NCI-H69 (cell line): ENCODE results near the gene NBAS.
"Not testable (repeated sequence)": the region's sequence is repeated elsewhere in the genome, so short reads cannot be mapped to it uniquely, and the experiment has no call there.

ENCODE experiments used
- DNase-seq: peaks from one replicate; lab custom pipeline; 2025; lab: John Stamatoyannopoulos, UW

NBAS gene

DNA sequence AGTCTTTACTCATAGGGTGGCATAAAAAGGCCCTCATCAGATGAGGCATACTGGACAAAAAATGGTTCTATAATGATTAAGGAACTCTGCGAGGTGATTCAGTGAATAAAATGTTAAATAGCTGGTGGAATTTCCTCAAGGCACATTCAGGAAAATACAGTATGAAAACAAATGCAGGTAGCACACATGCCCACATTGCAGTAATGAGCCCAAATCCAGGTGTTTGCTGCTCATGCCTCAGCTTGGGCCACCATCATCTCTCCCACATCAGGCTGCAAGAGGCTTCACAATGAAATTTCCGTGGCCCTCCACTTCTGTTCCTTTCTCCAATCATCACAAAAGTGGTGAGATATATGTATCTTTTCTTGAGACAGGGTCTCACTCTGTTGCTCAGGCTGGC is 298.3 kb downstream of the NBAS start:
- no peak for DNase-seq

DNA sequence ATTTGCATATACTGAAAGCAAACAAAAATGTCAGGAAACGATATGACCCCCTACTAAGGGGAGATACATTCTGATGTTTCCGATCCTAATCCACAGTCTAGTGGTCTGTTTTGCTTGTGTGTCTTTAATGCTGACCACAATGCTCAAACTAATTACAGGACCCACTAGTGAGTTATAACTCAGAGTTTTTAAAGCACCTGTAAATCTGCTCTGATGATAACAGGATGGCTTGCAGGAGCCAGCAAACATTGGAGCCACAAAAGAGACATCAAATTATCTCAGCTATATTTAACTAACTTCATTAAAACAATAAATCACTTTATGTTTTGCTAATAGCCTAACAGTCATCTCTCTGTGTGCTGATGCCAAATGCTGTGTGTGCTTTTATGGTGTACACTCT is 300.3 kb downstream of the NBAS start:
- DNase-seq = peak; percentile 89

DNA sequence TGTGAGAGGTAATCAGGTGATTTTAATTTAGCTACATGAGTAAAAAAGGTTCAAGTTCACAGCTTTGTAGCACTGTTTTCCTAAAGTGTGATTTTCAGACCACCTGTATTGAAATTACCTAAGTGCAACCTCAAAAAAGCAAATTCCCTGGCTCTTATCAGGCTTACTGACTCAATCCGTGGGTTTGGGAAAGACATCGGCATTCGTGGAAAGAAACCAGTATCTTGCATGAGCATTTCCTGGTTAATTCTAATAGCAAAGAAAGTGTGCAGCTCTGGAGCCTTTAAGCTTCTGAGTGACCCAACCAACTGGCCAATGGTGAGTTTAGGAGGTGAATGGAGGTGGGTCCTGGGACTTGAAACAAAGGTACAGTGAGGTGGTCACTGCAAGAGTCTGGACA is 300.9 kb downstream of the NBAS start:
- DNase-seq = no peak

DNA sequence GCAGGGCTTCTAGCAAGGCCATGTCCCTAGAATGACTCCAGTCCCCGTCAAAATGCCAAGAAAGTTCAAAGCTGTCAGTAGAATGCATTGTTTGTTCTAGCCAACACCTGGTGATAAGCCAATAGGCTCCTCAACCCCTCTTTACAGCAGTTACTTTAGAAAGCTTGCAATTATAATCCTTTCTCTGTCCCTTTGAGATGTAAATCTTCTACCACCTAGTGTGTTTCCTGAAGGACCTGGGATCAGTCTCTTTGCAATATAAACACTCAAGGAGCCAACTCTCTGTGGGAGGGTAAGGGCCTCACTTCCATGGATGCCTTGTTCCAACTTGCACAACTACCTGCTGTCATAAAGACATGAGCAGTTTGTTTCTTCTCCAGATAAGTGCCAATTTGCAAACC is 301.8 kb downstream of the NBAS start:
- peak; percentile 91 for DNase-seq

DNA sequence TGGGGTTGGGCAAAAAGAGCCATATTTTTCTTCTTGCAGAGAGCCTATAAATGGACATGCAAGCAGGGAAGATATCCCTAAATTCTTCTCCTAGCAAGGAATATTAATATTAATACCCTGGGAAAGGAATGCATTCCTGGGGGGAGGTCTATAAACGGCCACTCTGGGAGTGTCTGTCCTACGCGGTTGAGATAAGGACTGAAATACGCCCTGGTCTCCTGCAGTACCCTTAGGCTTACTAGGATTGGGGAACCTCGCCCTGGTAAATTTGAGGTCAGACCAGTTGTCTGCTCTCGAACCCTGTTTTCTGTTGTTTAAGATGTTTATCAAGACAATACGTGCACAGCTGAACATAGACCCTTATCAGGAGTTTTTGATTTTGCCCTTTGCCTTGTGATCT is 302.7 kb downstream of the NBAS start:
- not testable (repeated sequence) for DNase-seq

DNA sequence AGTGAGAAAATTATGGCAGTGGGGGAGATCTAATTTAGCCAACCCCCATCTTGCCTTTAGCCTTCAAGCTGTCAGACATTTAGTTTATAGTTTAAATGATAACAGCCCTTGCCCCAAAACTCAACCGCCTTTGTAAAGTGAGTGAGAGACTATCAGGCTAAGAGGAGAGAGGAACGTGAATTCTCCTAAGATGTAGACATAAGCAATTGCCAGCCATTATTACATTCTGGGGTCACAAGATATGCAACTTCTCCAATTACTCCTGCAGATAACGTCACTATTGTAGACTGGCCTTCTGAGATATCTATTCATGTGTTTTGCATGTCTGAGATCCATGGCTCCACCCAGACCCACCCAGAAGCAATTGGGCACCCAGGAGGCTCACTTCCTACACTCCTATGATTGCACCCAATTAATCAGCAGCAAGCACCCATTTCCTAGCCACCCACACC is 307.3 kb downstream of the NBAS start:
- DNase-seq = no peak

DNA sequence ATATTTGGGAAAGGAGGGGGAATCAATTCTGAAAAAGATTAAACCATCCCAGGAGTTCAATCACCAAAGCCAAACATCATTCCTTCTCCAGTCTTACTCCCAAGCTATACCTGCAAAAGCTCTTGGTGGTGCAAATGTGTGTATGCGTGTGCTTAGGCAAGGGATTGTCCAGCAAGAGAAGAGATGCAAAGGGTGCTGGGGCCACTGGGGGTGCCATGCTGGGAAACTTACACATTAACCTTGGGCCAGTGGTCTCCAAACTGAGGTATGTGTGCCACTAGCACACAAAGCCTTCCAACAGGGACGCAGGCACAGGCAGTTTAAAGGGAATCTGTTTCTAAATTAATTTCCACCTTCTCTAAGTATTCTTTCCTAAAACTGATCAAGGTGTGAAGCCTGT is 307.9 kb downstream of the NBAS start:
- DNase-seq = no peak

DNA sequence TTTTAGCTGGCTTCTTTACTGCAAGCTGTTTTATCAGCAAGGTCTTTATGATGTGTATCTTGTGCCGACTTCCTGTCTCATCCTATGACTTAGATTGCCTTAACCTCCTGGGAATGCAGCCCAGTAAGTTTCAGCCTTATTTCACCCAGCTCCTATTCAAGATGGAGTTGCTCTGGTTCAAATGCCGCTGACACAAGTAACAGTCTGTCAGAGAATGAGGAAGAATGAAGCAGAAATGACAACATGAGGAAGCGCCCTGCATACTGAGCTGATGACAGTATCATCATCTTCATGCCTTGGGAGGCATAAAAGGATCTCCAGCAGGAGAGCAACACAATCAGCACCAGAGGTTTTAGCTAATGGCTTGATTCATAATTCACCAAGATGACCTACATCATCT is 309.4 kb downstream of the NBAS start:
- DNase-seq = no peak

DNA sequence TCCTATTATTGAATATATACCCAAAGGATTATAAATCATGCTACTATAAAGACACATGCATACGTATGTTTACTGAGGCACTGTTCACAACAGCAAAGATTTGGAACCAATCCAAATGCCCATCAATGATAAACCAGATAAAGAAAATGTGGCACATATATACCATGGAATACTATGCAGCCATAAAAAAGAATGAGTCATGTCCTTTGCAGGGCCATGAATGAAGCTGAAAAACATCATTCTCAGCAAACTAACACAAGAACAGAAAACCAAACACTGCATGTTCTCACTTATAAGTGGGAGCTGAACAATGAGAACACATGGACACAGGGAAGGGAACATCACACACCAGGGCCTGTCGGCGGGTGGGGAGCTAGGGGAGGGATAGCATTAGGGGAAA is 310.2 kb downstream of the NBAS start:
- DNase-seq = not testable (repeated sequence)

DNA sequence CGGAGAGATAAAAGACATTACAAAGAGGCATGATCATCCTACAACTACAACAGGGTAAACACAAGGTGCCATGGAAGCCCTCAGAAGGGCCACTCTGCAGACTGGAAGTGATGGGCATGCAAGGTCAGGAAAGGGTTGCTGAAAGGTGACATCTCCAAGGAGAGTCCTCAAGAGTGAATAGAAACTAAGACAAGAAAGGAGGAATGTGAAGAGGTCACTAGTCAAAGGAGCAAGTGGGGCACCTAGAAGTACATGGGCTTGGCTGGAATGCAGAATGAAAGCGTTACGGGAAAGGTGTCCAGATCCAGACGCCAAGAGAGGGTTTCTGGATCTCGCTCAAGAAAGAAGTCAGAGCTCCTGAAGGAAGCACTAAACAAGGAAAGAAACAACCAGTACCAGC is 314.3 kb downstream of the NBAS start:
- no peak for DNase-seq

DNA sequence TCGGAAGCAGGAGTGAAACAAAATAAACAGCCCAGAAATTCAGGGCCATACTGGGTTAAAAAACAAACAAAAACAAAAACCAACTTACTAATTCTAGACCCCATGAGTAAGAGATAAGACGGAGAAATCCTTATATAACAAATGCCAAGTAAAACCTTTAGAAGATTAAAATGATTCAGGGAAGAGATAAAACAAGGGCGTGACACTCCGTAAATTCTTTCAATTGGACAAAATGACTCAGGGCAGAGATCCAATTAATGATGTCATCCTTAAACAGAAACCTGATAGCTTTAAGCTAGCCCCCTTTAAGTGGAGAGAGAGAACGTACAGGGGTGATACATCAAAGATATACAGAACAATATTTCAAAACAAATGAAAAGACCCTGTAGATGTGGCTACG is 317.4 kb downstream of the NBAS start:
- DNase-seq = peak; percentile 63

DNA sequence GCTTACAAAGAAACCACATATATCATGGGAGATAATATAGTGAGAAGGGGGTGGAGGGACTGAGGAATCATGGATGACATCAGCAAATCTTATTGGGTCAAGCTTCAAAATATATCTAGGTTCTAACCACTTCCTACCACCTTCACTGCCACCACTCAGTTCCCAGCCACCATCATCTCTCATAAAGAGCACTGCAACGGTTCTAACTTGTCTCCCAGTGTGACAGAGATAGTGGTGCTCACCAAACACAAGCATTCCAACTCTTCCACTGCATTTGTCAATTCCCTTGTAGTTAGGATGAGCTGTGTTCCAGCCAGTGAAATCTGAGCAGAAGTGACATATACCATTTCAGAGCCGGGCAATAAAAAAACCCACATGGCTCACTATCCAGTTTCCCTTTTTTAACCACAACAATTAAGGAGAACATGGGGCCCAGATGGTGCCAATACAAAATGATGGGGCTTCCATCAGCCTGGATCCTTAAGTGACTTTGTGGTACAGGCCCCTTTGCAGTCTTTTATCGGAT is 318.1 kb downstream of the NBAS start:
- peak; percentile 52 for DNase-seq

DNA sequence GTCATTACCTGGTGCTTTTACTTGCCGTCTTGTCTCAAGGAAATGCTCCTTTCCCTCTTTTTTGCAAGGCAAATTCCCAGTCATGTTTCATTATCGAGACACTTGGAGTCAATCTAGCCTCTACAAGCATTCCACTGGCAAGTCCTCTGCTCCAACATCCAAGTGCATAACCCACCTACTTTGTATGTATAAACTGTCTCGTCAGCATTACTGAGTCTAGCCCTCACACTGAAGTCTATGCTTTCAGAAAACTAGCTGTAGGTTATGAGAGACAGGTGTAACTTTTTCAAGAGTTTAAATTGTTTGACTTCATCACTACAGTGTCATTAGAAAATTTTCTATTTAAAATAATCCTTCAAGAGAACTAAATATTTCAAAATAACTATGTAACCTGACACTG is 319.2 kb downstream of the NBAS start:
- no peak for DNase-seq

DNA sequence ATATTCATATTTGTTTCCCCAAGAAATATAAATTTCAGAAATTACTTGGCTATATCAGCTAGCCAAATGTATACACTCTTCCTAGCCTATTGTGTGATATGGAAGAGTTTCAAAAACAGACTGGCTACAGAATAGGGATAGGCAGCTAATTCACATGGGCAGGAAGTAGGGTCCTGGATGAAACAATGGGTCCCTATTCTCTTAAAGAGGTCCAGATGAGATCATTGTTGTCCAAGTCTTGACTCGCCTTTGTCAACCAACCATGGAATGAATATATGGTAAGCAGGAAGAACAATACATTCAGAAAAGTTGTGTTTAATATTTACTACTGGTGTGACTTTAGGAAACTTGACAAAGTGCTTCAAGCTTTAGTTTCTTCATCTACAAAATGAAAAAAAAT is 319.9 kb downstream of the NBAS start:
- DNase-seq = no peak

DNA sequence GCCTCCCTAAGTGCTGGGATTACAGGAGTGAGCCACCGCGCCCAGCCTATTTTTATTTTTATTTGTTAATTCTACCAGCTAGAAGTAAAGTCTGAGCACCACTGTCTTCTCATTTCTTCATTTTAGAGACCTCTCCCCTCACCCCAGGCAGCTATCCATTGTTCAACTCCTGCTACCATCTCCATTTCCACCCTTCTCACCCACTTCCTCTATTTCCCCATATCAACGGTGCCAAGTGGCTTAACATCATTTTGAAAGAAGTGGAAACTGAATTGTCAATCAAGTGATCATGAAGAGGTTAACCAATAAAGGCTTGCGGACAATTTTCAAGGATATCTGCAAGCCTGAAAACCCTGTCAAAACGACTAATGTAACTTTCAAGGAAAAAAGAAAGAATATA is 323.1 kb downstream of the NBAS start:
- DNase-seq = no peak

DNA sequence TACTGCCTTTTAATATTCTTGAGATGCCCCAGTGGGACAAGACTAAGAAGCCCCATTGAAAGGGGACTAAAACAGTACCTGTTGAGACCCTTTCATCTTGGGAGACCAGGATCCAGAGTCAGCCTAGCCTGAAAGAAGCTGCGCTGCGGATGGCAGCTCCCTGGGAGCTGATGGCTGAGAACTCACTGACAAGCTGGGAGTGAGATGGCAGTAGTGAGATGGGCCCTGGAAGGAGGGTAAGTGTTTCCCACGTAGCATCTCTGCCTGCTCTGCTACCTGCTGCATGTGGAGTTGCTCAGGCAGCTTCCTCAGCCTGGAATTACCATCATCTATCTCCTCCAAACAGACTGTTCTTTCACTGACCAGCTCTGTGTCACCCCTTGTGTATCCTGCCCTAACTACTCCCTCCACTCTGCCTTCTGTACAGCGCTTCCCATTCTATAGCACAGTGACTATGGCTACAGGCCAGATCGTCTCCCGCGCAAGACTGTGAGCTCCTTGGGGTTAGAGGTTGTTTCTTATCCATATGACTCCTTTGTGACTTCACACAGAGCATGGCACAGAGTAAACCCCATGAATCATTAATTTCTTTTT is 330.4 kb downstream of the NBAS start:
- no peak for DNase-seq

DNA sequence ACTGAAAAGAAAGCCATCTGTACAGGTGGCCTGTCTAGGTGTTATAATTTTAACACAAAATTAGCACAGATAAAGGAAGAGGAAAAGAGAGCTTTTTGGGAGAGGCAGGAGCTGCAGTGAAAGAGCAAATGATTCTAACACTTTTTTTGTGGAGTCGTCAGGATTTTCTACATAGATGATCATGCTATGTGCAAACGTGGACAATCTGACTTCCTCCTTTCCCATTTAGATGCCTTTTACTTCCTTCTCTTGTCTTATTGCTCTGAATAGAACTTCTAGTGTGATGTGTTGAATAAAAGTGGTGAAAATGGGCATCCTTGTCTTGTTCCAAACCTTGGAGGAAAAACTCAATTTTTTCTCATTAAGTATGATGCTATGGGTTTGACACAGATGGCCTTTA is 334.5 kb downstream of the NBAS start:
- DNase-seq = no peak

DNA sequence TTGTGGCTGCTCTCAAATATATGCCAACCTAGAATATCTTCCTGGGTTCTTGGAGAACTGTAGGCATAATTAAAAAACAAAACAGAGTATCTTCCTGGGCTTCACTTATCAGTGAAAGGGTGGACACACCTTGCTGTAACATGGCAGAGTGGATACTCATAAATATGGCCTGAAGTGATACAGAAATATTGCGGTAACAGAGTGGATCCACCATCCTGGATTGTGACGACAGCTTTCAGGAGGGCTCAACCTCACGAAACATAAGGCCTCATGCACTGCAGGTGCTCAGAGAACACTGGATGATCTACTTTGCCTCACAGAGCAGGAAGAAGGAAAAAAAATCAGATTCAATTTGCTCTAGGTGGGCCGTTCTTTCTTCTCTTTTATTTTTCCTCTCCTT is 336.0 kb downstream of the NBAS start:
- no peak for DNase-seq

DNA sequence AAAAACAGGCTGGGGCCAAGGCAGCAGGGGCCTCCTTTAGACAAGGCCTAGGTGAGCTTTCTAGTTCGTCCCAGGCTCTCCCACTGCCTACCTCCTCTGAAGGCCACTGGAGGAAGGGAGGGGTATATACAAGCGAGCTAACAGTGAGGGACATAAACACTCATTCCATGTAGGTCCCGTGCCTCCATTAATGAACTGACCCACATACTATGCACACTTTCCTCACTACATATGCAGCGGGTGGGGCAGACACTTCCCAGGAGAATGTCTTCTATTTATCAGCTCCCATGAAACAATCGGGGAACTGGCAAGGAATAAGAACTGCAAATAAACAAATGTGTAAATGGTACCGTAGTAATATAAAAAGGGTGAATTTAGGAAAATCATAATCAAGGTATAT is 336.5 kb downstream of the NBAS start:
- no peak for DNase-seq

DNA sequence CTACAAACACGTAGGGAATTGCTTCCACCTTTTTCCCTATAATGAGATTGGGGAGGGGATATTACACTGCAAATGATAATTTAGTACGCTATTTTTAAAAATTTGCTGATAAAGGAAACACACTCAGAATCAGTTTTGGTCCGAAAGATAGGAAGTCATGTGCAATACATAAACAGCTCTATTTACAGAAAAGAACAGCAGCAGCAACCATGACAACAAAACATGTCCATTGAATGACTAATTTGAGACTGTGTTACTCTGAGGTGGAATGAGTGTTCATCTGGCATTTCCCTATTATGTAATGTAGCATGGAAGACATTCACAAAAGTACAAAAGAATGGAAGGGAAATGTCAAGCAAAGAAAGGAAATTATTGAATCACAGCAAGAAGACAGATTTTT is 337.2 kb downstream of the NBAS start:
- DNase-seq = no peak

DNA sequence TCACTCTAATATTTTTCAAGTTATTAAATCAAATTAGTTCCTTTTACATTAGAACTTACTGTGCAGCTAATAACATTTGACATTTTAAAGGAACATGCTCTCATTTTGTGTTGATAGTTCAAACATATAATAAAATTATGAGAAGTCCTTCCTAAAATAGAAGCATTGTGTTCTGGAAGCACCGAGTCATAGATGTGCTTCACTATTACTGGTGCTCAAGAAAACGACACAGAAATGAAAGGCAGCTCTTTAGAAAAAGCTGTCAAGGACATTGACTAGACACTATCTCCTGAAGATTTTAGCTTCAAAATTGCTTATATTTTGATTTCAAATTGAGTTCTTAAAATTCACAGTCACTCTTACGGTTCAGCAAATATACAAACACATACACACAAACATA is 338.3 kb downstream of the NBAS start:
- no peak for DNase-seq

DNA sequence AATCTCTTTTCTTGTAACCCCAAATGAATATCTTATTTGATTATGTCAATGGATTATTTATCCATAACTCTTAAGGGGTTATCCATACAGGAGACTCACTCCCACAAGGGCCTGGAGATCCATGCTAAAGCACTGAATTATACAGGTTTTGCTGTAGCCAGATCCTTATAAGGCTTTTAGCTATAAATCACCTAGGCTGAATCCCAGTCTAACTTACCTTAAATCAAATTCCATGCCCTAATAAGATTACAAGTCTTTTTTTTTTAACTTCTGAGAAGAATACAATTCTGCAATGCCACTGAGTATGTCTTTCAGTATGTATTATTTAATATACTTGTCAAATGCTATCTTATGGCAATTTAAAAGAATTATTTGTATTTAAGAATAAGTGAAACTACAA is 340.5 kb downstream of the NBAS start:
- DNase-seq = peak; percentile 2

DNA sequence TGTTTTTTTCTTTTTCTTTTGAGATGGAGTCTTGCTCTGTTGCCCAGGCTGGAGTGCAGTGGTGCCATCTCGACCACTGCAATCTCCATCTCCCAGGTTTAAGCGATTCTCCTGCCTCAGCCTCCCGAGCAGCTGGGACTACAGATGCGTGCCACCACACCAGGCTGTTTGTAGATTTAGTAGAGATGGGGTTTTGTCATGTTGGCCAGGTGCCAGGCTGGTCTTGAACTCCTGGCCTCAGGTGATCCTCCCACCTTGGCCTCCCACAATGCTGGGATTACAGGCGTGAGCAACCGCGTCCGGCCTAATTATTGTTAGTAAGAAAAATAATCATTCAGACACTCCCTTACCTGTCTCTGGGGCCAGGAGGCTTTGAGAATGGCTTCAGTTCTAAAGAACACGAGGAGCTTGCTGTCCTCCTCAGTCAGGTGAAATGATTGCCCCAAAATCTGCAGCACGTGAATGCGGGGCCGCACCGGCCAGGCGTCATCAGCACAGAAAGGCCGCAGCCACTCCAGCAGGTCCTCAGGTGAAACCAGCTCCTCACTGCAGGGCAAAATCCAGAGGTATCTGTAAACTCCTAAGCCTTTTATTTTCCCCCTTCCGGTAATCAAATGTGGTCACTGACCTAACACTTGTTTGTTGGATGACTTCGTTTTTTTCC is 342.6 kb downstream of the NBAS start:
- DNase-seq = peak; percentile 5

DNA sequence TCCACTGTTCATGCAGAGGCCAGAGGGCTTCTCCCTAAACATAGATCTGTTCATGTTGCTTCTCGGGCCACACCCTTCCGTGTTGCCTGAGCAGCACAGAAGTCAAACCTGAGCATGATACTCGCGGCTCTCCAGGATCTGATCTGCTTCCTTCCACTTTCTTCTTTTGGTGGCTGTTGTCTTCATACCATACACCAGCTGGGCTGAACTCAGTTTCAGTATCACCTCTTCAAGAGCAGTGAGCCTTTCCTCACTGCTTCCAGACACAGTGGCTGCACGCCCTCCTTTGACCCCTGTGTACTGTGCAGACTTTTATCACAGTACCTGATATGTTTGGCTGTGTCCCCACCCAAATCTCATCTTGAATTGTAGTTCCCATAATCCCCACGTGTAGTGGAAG is 348.9 kb downstream of the NBAS start:
- DNase-seq = no peak
